Upper lobe of left lung (tissue), 6 donors: ENCODE results near the gene EDNRB. TPM values are rescaled to one million over a fixed set of nuclear protein-coding genes. Genes with fewer than 3 reads are reported as not detected.

ENCODE experiments used
- ATAC-seq, 2 donors: fragments of 200-7000 bp; cut with Tn5 transposase; one replicate each; pipeline ENCODE4 v1.9.1; 2022; ENCODE audit warnings: mild to moderate bottlenecking in 2 of 2, moderate library complexity in 2 of 2; ENCODE audit not compliant: low FRiP score in 2 of 2
- DNase-seq, 2 donors: peaks; one replicate each; pipeline ENCODE4 v3.0.0-alpha.2; 2019 to 2020
- H3K27ac ChIP-seq, 4 donors: fragments of 200-600 bp; sonication (generic); one replicate each; pipeline ENCODE4 v1.5.1; 2016 to 2019
- H3K27me3 ChIP-seq, 4 donors: fragments of 200-600 bp; sonication (generic); one replicate each; pipeline ENCODE4 v1.5.1; 2017 to 2019
- H3K36me3 ChIP-seq, 4 donors: fragments of 200-600 bp; sonication (generic); one replicate each; pipeline ENCODE4 v1.5.1; 2016 to 2019
- H3K4me1 ChIP-seq, 4 donors: fragments of 200-600 bp; sonication (generic); one replicate each; pipeline ENCODE4 v1.5.1; 2018 to 2019
- H3K4me3 ChIP-seq, 4 donors: fragments of 200-600 bp; sonication (generic); one replicate each; pipeline ENCODE4 v1.5.1; 2017 to 2019; ENCODE audit warnings: mild to moderate bottlenecking in 2 of 4, moderate library complexity in 1 of 4
- H3K9me3 ChIP-seq, 4 donors: fragments of 200-600 bp; sonication (generic); one replicate each; pipeline ENCODE4 v1.5.1; 2018 to 2019
- EP300 ChIP-seq, 4 donors: sonication (generic); formaldehyde crosslinking; IDR thresholded peaks; one replicate each; pipeline ENCODE4 v1.5.1; 2017; ENCODE audit warnings: antibody characterized with exemption in 4 of 4, control low read depth in 2 of 4
- POLR2A ChIP-seq, 4 donors: fragments of 450-650 bp; IDR thresholded peaks; one replicate each; pipeline ENCODE4 v1.5.1; 2016 to 2017; ENCODE audit warnings: antibody characterized with exemption in 4 of 4, mild to moderate bottlenecking in 2 of 4
- POLR2AphosphoS5 ChIP-seq, 2 donors: sonication (generic); formaldehyde crosslinking; IDR thresholded peaks; one replicate each; pipeline ENCODE4 v1.5.1; 2017; ENCODE audit warnings: antibody characterized with exemption in 2 of 2
- WGBS, 2 donors: methylation state at CpG; one replicate each; pipeline ENCODE4 v1.1.5; 2017 to 2018; 5-methylcytosine and 5-hydroxymethylcytosine counted together
- total RNA-seq, 6 donors: library from RNA; depleted of rRNA in 4 of 6; stranded (reverse); fragments of >200 nt in 4 of 6; gene quantifications; one replicate each; pipeline versions ENCODE4 v1.1.0 to v1.2.1, GENCODE V29; 2016 to 2021
- TF ChIP-seq, protein P1 (sequence below), 6 experiments: fragments of 450-650 bp in 4 of 6; fragments of 200-600 bp in 2 of 6; sonication (generic) in 2 of 6; IDR thresholded peaks; one replicate each; pipeline ENCODE4 v1.5.1; 2016 to 2019; ENCODE audit warnings: antibody characterized with exemption in 6 of 6
- donor health status: DM: no; HTN: no; CAD: no; lungs with moderate emphysema.
- donor health status: DM: no; HTN: yes; CAD: no; lungs with severe emphysema.

EDNRB gene
- total RNA-seq, 6 donors from 2014 or later, result 28.5 to 146 (median 52.4) TPM

DNA sequence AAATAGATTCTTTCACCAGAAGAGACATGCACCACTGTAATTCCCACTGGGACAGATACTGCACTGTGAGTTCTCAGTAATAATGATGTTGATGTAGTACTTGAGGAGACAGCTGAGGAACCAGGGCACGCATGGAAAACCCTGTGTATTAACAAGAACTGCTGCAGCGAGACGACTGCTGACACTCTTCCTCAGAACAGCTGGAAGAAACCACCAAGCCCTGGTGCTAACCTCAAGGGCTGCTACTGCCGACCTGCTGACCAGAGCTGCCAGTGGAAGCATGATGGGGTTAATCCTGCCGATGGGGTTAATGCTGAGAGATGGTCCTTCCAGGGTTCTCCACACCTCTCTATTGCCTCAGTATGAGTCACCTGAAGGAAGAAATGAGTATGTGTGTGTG is 45.6 kb downstream of the EDNRB start:
- H3K4me1 ChIP-seq, result peaks cover 0 to 10% (median 0%) of the 10 kb centered on the region in 4 donors
- H3K27ac ChIP-seq, result no peak overlapping the region
- H3K27me3 ChIP-seq, result no peaks in the 10 kb centered on the region
- no peak overlapping the region for H3K4me3 ChIP-seq
- ATAC-seq (no peak), DNase-seq (no peak)
- no peaks in the 10 kb centered on the region for H3K9me3 ChIP-seq
- 63 to 66% methylated on average over 3 to 5 of the region's 5 CpGs for WGBS, 2 donors
- TF ChIP-seq EP300 (IDR thresholded peaks at IDR 0.05) (no peak), POLR2AphosphoS5 (IDR thresholded peaks at IDR 0.05) (no peak), POLR2A (IDR thresholded peaks at IDR 0.05) (no peak)
- TF ChIP-seq, protein P1, sequence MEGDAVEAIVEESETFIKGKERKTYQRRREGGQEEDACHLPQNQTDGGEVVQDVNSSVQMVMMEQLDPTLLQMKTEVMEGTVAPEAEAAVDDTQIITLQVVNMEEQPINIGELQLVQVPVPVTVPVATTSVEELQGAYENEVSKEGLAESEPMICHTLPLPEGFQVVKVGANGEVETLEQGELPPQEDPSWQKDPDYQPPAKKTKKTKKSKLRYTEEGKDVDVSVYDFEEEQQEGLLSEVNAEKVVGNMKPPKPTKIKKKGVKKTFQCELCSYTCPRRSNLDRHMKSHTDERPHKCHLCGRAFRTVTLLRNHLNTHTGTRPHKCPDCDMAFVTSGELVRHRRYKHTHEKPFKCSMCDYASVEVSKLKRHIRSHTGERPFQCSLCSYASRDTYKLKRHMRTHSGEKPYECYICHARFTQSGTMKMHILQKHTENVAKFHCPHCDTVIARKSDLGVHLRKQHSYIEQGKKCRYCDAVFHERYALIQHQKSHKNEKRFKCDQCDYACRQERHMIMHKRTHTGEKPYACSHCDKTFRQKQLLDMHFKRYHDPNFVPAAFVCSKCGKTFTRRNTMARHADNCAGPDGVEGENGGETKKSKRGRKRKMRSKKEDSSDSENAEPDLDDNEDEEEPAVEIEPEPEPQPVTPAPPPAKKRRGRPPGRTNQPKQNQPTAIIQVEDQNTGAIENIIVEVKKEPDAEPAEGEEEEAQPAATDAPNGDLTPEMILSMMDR (IDR thresholded peaks at IDR 0.05), result no peak
- no peaks in the 10 kb centered on the region for H3K36me3 ChIP-seq

DNA sequence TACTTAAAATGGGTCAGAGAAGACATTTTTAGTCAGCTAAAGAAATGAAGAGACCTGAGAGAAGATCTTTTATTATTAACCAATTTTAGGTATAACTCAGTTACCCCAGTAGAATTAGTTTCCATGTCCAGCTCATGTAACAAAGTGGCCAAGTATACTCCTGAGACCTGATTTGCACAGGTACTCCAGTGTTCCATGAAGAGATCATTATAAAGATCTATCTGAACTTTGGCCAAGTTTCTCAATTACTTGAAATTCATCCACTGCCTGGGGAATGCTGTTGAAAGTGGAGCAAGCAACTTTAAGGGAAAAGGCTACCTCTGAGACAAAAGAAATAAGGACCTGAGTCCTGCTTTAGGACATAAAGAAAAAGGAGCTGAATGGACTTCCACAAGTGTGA is 47.0 kb downstream of the EDNRB start:
- Histone ChIP-seq H3K4me3 (no peak overlapping the region), H3K9me3 (no peaks in the 10 kb centered on the region), H3K27ac (no peak overlapping the region), H3K27me3 (no peaks in the 10 kb centered on the region), H3K36me3 (no peaks in the 10 kb centered on the region), H3K4me1 (peaks cover 0 to 10% (median 0%) of the 10 kb centered on the region in 4 donors)
- DNase-seq (no peak), ATAC-seq (no peak)
- TF ChIP-seq, protein P1 (IDR thresholded peaks at IDR 0.05), result no peak
- no peak for TF ChIP-seq EP300 (IDR thresholded peaks at IDR 0.05)
- no peak for TF ChIP-seq POLR2A (IDR thresholded peaks at IDR 0.05)
- no peak for TF ChIP-seq POLR2AphosphoS5 (IDR thresholded peaks at IDR 0.05)

DNA sequence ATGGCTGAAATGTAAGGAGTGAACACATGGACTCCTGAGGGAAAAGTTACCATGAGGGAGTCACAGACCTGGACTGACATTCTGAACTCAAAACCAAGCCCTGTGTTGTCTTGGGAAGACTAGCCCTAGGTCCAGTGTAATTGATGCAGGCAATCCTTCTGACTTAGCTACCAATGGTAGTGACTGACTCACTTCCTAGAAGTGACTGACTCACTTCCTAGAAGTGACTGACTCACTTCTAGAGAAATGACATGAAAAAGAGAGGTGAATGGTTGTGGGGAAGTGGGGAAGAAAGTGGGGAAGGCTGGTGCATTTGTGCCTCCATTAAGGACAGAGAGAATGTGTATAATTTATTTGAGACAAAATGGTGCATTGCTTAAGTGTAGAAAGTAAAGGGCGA is 49.9 kb downstream of the EDNRB start:
- no peak overlapping the region for H3K27ac ChIP-seq
- H3K4me1 ChIP-seq, result peaks cover 0 to 7% (median 0%) of the 10 kb centered on the region in 4 donors
- DNase-seq (no peak), ATAC-seq (no peak)
- H3K9me3 ChIP-seq, result no peaks in the 10 kb centered on the region
- no peak for TF ChIP-seq POLR2A (IDR thresholded peaks at IDR 0.05)
- no peak for TF ChIP-seq EP300 (IDR thresholded peaks at IDR 0.05)
- no peak for TF ChIP-seq POLR2AphosphoS5 (IDR thresholded peaks at IDR 0.05)
- TF ChIP-seq, protein P1 (IDR thresholded peaks at IDR 0.05), result no peak
- WGBS, 2 donors, result 87 to 100% methylated on average over 1 of the region's 1 CpG
- no peaks in the 10 kb centered on the region for H3K36me3 ChIP-seq
- no peak overlapping the region for H3K4me3 ChIP-seq
- no peaks in the 10 kb centered on the region for H3K27me3 ChIP-seq

DNA sequence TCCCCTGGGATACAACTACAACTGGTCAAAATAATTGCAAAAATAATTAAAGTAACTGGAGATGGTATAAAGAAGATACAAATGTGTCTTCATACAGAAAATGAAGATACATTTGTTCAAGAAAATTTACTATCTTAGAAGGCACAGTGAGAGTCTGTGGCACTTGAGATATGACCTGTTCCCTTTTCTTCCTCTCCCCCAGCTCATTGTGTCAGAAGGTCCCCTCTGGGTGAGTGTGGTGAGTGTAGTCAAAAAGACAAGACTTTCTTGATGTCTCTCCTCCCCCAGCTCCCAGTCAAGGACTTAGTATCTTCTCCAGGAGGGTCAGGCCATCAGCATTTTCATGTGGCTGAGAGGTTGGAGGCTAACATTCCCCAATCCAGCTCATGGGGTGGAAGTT is 51.7 kb downstream of the EDNRB start:
- H3K27me3 ChIP-seq, result no peaks in the 10 kb centered on the region
- H3K9me3 ChIP-seq, result no peaks in the 10 kb centered on the region
- no peak overlapping the region for H3K27ac ChIP-seq
- no peak for DNase-seq
- TF ChIP-seq, protein P1 (IDR thresholded peaks at IDR 0.05), result no peak
- no peak for TF ChIP-seq POLR2AphosphoS5 (IDR thresholded peaks at IDR 0.05)
- TF ChIP-seq EP300 (IDR thresholded peaks at IDR 0.05), result no peak
- TF ChIP-seq POLR2A (IDR thresholded peaks at IDR 0.05), result no peak
- H3K4me3 ChIP-seq, result no peak overlapping the region
- peaks cover 0 to 3% (median 1%) of the 10 kb centered on the region in 4 donors for H3K4me1 ChIP-seq
- ATAC-seq, result no peak
- H3K36me3 ChIP-seq, result no peaks in the 10 kb centered on the region

DNA sequence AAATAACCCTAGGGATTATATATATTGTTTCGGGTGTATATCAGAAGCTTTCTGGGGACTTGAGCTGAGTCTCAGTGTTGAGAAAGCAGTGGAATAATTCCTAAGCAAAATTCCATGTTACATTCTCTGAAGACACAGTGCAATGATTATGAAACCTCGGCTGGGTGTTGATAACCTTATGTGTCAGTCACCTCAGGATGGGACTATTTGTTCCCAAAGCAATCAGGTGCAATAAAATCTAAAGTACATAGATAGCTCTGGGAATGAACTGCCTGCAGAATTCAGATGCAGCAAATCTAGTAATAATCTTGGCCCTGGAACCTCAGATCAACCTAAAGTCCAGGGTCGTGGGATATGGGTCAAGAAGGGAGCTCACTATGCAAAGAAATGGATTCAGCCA is 53.0 kb downstream of the EDNRB start:
- Histone ChIP-seq H3K4me3 (no peak overlapping the region), H3K27me3 (no peaks in the 10 kb centered on the region), H3K9me3 (no peaks in the 10 kb centered on the region), H3K36me3 (no peaks in the 10 kb centered on the region), H3K27ac (no peak overlapping the region), H3K4me1 (peaks cover 0 to 12% (median 7%) of the 10 kb centered on the region in 4 donors)
- DNase-seq (no peak), ATAC-seq (no peak)
- 86 to 90% methylated on average over 3 of the region's 3 CpGs for WGBS, 2 donors
- no peak for TF ChIP-seq EP300 (IDR thresholded peaks at IDR 0.05)
- TF ChIP-seq, protein P1 (IDR thresholded peaks at IDR 0.05), result no peak
- no peak for TF ChIP-seq POLR2AphosphoS5 (IDR thresholded peaks at IDR 0.05)
- TF ChIP-seq POLR2A (IDR thresholded peaks at IDR 0.05), result no peak
